Myocyte (in vitro differentiated cells): Measurements from ENCODE around the gene JAG1. TPM values are rescaled to one million over a fixed set of nuclear protein-coding genes. Genes with fewer than 3 reads are reported as not detected.
"Not testable (repeated sequence)": the region's sequence is repeated elsewhere in the genome, so short reads cannot be mapped to it uniquely, and the experiment has no call there.

Experiments
- DNase-seq: peaks from one replicate; pipeline ENCODE4 v3.0.0-alpha.2; 2012; ENCODE audit warnings: low read depth
- microRNA-seq: library from miRNA; unstranded; fragments of <30 nt; microRNA quantifications from one replicate; pipeline ENCODE4, GENCODE V29; 2016
- total RNA-seq: library from RNA; depleted of rRNA; stranded (reverse); fragments of >200 nt; gene quantifications from 2 replicates; pipeline ENCODE4 v1.2.3, GENCODE V29; 2014

JAG1 gene
- total RNA-seq, 1 donor from 2014 or later: 14.0 TPM

DNA sequence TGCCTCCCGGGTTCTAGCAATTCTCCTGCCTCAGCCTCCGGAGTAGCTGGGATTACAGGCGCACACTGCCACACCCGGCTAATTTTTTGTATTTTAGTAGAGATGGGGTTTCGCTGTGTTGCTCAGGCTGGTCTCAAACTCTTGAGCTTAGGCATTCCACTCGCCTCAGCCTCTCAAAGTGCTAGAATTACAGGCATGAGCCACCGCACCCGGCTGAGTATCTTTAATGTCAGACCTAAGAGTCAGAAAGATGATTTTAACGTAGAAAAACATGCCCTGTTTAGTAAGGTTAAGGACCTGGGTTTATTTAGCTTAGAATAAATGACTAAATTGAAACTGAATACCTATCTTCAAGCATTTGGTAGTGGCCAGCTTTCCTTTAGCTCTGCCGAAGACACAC is 83.4 kb downstream of the JAG1 start:
- DNase-seq: not testable (repeated sequence)

Small RNA genes lying within 50 kb of the gene (microRNA-seq; reads per million reads assigned to microRNA genes)
- not detected for gene MIR6870

Other genes with a start within 250 kb of the JAG1 start
- 11.2 and 13.5 TPM in 2 replicates for gene MKKS, start 239.8 kb downstream of the JAG1 start, total RNA-seq
- gene SLX4IP, start 238.7 kb downstream of the JAG1 start, total RNA-seq: 3.0 and 4.2 TPM in 2 replicates